H9 (cell line): Measurements from ENCODE around the gene PLA2G5. TPM values are rescaled to one million over a fixed set of nuclear protein-coding genes. Genes with fewer than 3 reads are reported as not detected.

ENCODE experiments used
- DNase-seq: peaks from one replicate; pipeline ENCODE4 v3.0.0-alpha.2; 2017
- H2AFZ ChIP-seq: one replicate; pipeline ENCODE4 v1.6.1; 2013; ENCODE audit warnings: mild to moderate bottlenecking, low read length, control low read depth, moderate library complexity
- H2AK5ac ChIP-seq: 2 replicates; pipeline ENCODE4 v1.6.1; 2013; ENCODE audit warnings: low read length, control low read depth, mixed read lengths; ENCODE audit not compliant: insufficient read length
- H2BK120ac ChIP-seq: one replicate; pipeline ENCODE4 v1.6.1; 2013; ENCODE audit warnings: low read depth, mild to moderate bottlenecking, low read length, control low read depth, inconsistent platforms; ENCODE audit not compliant: poor library complexity, severe bottlenecking
- H2BK12ac ChIP-seq: 2 replicates; pipeline ENCODE4 v1.6.1; 2013; ENCODE audit warnings: low read length, control low read depth, mixed read lengths, low read depth; ENCODE audit not compliant: insufficient read length
- H2BK15ac ChIP-seq: 2 replicates; pipeline ENCODE4 v1.6.1; 2013; ENCODE audit warnings: low read depth, low read length, control low read depth
- H2BK20ac ChIP-seq: one replicate; pipeline ENCODE4 v1.6.1; 2013; ENCODE audit warnings: low read depth, mild to moderate bottlenecking, low read length, control low read depth, inconsistent platforms; ENCODE audit not compliant: poor library complexity, severe bottlenecking
- H2BK5ac ChIP-seq: 2 replicates; pipeline ENCODE4 v1.6.1; 2013; ENCODE audit warnings: low read length, control low read depth, mixed read lengths; ENCODE audit not compliant: insufficient read length
- H3K14ac ChIP-seq: 2 replicates; pipeline ENCODE4 v1.6.1; 2013; ENCODE audit warnings: low read length, control low read depth; ENCODE audit not compliant: insufficient read depth
- H3K18ac ChIP-seq: 2 replicates; pipeline ENCODE4 v1.6.1; 2013; ENCODE audit warnings: low read depth, mild to moderate bottlenecking, mixed read lengths, low read length, control low read depth; ENCODE audit not compliant: insufficient read length
- H3K23ac ChIP-seq: 2 replicates; pipeline ENCODE4 v1.6.1; 2013; ENCODE audit warnings: low read length, control low read depth, mixed read lengths, low read depth; ENCODE audit not compliant: insufficient read length
- H3K23me2 ChIP-seq: 2 replicates; pipeline ENCODE4 v1.6.1; 2013; ENCODE audit warnings: low read depth, mild to moderate bottlenecking, mixed read lengths, low read length, control low read depth; ENCODE audit not compliant: insufficient read length, poor library complexity, severe bottlenecking
- H3K27ac ChIP-seq: 2 replicates; pipeline ENCODE4 v1.5.1; 2013; ENCODE audit warnings: low read length, control low read depth, mixed read lengths, low read depth; ENCODE audit not compliant: insufficient read length
- H3K27me3 ChIP-seq: 2 replicates; pipeline ENCODE4 v1.6.1; 2013; ENCODE audit warnings: low read length, control low read depth, inconsistent platforms; ENCODE audit not compliant: insufficient read depth
- H3K4ac ChIP-seq: 2 replicates; pipeline ENCODE4 v1.6.1; 2013; ENCODE audit warnings: low read depth, mild to moderate bottlenecking, control low read depth, inconsistent platforms, low read length, moderate library complexity
- H3K4me1 ChIP-seq: 2 replicates; pipeline ENCODE4 v1.6.1; 2013; ENCODE audit warnings: low read length, control low read depth, inconsistent platforms; ENCODE audit not compliant: insufficient read depth
- H3K4me2 ChIP-seq: 2 replicates; pipeline ENCODE4 v1.6.1; 2013; ENCODE audit warnings: low read length, control low read depth, mixed read lengths; ENCODE audit not compliant: insufficient read length, insufficient read depth
- H3K56ac ChIP-seq: 2 replicates; pipeline ENCODE4 v1.6.1; 2013; ENCODE audit warnings: low read depth, mild to moderate bottlenecking, mixed read lengths, low read length, control low read depth; ENCODE audit not compliant: insufficient read length
- H3K79me1 ChIP-seq: 2 replicates; pipeline ENCODE4 v1.6.1; 2013; ENCODE audit warnings: low read depth, mild to moderate bottlenecking, moderate library complexity, low read length, control low read depth, inconsistent platforms; ENCODE audit not compliant: insufficient read depth, poor library complexity, severe bottlenecking
- H3K79me2 ChIP-seq: 2 replicates; pipeline ENCODE4 v1.6.1; 2013; ENCODE audit warnings: low read length, control low read depth, inconsistent platforms; ENCODE audit not compliant: insufficient read depth
- H3K9ac ChIP-seq: 2 replicates; pipeline ENCODE4 v1.6.1; 2013; ENCODE audit warnings: low read length, control low read depth, mixed read lengths; ENCODE audit not compliant: insufficient read length; ENCODE audit errors: extremely low read depth
- H3K9me3 ChIP-seq: one replicate; pipeline ENCODE4 v1.6.1; 2013; ENCODE audit warnings: low read depth, low read length, inconsistent platforms; ENCODE audit not compliant: control insufficient read depth
- H3T11ph ChIP-seq: one replicate; pipeline ENCODE4 v1.6.1; 2013; ENCODE audit warnings: mild to moderate bottlenecking, low read length, control low read depth, inconsistent platforms
- H4K20me1 ChIP-seq: one replicate; pipeline ENCODE4 v1.6.1; 2013; ENCODE audit not compliant: control insufficient read depth, insufficient read length, insufficient read depth
- H4K5ac ChIP-seq: 2 replicates; pipeline ENCODE4 v1.6.1; 2013; ENCODE audit warnings: low read depth, mild to moderate bottlenecking, mixed read lengths, low read length, control low read depth; ENCODE audit not compliant: insufficient read length
- H4K8ac ChIP-seq: replicated peaks from 2 replicates; pipeline ENCODE4 v1.6.1; 2013; ENCODE audit warnings: low read length, control low read depth, mixed read lengths, low read depth; ENCODE audit not compliant: insufficient read length
- H4K91ac ChIP-seq: 2 replicates; pipeline ENCODE4 v1.6.1; 2013; ENCODE audit warnings: low read depth, mild to moderate bottlenecking, moderate library complexity, mixed read lengths, low read length, control low read depth; ENCODE audit not compliant: insufficient read length
- H3K27ac Mint-ChIP-seq, 3 experiments: 2 replicates in 2 of 3; 3 replicates in 1 of 3; pipeline ENCODE4 v1.8.0; 2020 to 2021; ENCODE audit warnings: mixed read lengths in 3 of 3, mild to moderate bottlenecking in 1 of 3, moderate library complexity in 1 of 3
- H3K27me3 Mint-ChIP-seq: 2 replicates; pipeline ENCODE4 v1.8.0; 2021; ENCODE audit warnings: low read depth, mild to moderate bottlenecking, moderate library complexity, mixed read lengths
- H3K36me3 Mint-ChIP-seq, 3 experiments: 2 replicates in 2 of 3; 3 replicates in 1 of 3; pipeline ENCODE4 v1.8.0; 2020 to 2021; ENCODE audit warnings: low read depth in 3 of 3, mixed read lengths in 3 of 3; ENCODE audit not compliant: insufficient read depth in 1 of 3
- H3K4me1 Mint-ChIP-seq, 2 experiments: 2 replicates each; pipeline ENCODE4 v1.8.0; 2020; ENCODE audit warnings: mixed read lengths in 2 of 2
- H3K4me3 Mint-ChIP-seq, 2 experiments: 2 replicates in 1 of 2; 3 replicates in 1 of 2; pipeline ENCODE4 v1.8.0; 2020 to 2021; ENCODE audit warnings: mild to moderate bottlenecking in 2 of 2, mixed read lengths in 2 of 2, moderate library complexity in 1 of 2
- H3K9me3 Mint-ChIP-seq, 2 experiments: 2 replicates in 1 of 2; 3 replicates in 1 of 2; pipeline ENCODE4 v1.8.0; 2020; ENCODE audit warnings: mild to moderate bottlenecking in 2 of 2, mixed read lengths in 2 of 2, moderate library complexity in 1 of 2
- WGBS: extraction: QIAGEN DNeasy Blood & Tissue Kit; methylation state at CpG from one replicate; pipeline ENCODE4 v1.1.7; 2013; ENCODE audit warnings: missing lambda C conversion rate, low lambda C conversion rate, mixed read lengths; ENCODE audit not compliant: insufficient read length; ENCODE audit errors: extremely low coverage; 5-methylcytosine and 5-hydroxymethylcytosine counted together
- total RNA-seq: library from RNA; stranded (reverse); gene quantifications from 2 replicates; pipeline ENCODE4 v1.2.1, GENCODE V29; 2021
- TF ChIP-seq, protein P1 (sequence below): fragments of 200-600 bp; sonication (generic); conservative IDR thresholded peaks from 3 replicates; pipeline ENCODE4 v1.8.0; 2021; ENCODE audit warnings: antibody characterized with exemption, mild to moderate bottlenecking

Gene PLA2G5
- total RNA-seq, 1 experiment from 2014 or later, result not detected

DNA sequence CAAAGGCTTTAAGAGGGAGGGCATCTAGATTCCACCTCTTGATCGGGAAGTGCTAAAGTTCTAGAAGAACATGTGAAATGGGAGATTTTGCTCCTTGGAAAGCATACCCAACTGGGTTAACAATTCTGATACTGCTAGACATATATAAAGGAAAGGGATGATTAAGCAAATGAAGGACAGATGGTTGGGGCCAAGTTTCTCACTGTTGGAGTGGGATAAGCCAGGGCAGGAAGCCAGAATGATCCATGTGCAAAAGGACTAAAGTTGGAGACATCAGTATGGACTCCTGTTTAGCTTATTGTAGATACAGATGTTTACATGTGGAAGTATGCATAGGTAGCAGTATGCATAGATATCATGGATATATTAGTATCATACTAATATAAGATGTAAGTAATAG is 16.8 kb downstream of the PLA2G5 start:
- Histone ChIP-seq H3K27me3 (no peaks in the 10 kb centered on the region), H4K20me1 (no peaks in the 10 kb centered on the region), H2BK15ac (no peak overlapping the region), H4K91ac (no peak overlapping the region), H3K4ac (no peak overlapping the region), H3T11ph (no peak overlapping the region), H2AFZ (no peak overlapping the region), H3K27ac (no peak overlapping the region), H3K79me1 (no peaks in the 10 kb centered on the region), H3K23me2 (no peaks in the 10 kb centered on the region), H3K56ac (no peak overlapping the region), H3K14ac (no peak overlapping the region), H2AK5ac (no peak overlapping the region), H3K4me2 (no peak overlapping the region), H2BK5ac (no peak overlapping the region), H3K9me3 (no peaks in the 10 kb centered on the region), H3K9ac (no peak overlapping the region), H3K4me1 (no peaks in the 10 kb centered on the region), H3K79me2 (no peaks in the 10 kb centered on the region), H2BK12ac (no peak overlapping the region), H2BK120ac (no peak overlapping the region), H4K8ac (no peak overlapping the region), H3K23ac (no peak overlapping the region), H2BK20ac (no peak overlapping the region), H4K5ac (no peak overlapping the region), H3K18ac (no peak overlapping the region)
- Mint-ChIP-seq H3K27ac (no peak overlapping the region), H3K36me3 (no peaks in the 10 kb centered on the region; a peak in 2 of 7 replicates), H3K9me3 (peaks cover 2 to 13% of the 10 kb centered on the region in 2 experiments; a peak in 4 of 5 replicates), H3K4me1 (peaks cover 3 to 4% of the 10 kb centered on the region in 2 experiments), H3K27me3 (peaks cover 10% of the 10 kb centered on the region), H3K4me3 (no peak overlapping the region)
- TF ChIP-seq, protein P1, sequence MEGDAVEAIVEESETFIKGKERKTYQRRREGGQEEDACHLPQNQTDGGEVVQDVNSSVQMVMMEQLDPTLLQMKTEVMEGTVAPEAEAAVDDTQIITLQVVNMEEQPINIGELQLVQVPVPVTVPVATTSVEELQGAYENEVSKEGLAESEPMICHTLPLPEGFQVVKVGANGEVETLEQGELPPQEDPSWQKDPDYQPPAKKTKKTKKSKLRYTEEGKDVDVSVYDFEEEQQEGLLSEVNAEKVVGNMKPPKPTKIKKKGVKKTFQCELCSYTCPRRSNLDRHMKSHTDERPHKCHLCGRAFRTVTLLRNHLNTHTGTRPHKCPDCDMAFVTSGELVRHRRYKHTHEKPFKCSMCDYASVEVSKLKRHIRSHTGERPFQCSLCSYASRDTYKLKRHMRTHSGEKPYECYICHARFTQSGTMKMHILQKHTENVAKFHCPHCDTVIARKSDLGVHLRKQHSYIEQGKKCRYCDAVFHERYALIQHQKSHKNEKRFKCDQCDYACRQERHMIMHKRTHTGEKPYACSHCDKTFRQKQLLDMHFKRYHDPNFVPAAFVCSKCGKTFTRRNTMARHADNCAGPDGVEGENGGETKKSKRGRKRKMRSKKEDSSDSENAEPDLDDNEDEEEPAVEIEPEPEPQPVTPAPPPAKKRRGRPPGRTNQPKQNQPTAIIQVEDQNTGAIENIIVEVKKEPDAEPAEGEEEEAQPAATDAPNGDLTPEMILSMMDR, result no peak
- WGBS, result no CpG with 5 or more reads among the region's 1 CpG
- DNase-seq, result no peak
